CD14-positive monocyte (primary cell): ENCODE results near the gene KYNU. TPM values are rescaled to one million over a fixed set of nuclear protein-coding genes. Genes with fewer than 3 reads are reported as not detected.
A peak's percentile ranks its signal among the peaks of the same experiment; 100 is the strongest.

Source experiments
- DNase-seq, 3 donors: peaks; one replicate each; pipeline ENCODE4 v3.0.0-alpha.2; 2011 to 2022
- H2AFZ ChIP-seq: 2 replicates; pipeline ENCODE4 v1.6.0; 2012; ENCODE audit warnings: mild to moderate bottlenecking, low read depth, low read length, inconsistent platforms; ENCODE audit not compliant: insufficient read depth, poor library complexity, severe bottlenecking
- H3K27ac ChIP-seq, 2 donors: 1 replicate in 1 of 2; 2 replicates in 1 of 2; pipeline ENCODE4 v1.5.1; 2012 to 2013; ENCODE audit warnings: low read length in 2 of 2, control low read depth in 1 of 2, inconsistent platforms in 1 of 2, low read depth in 1 of 2, mild to moderate bottlenecking in 1 of 2
- H3K27me3 ChIP-seq, 2 donors: one replicate each; pipeline versions ENCODE4 v1.6.0 to v1.6.1; 2011 to 2013; ENCODE audit warnings: low read length in 2 of 2; ENCODE audit not compliant: control insufficient read depth in 2 of 2, insufficient read depth in 2 of 2
- H3K36me3 ChIP-seq, 2 donors: replicated peaks in 1 of 2; 1 replicate in 1 of 2; 2 replicates in 1 of 2; pipeline versions ENCODE4 v1.5.1 to v1.6.1; 2012 to 2013; ENCODE audit warnings: low read length in 2 of 2, control low read depth in 1 of 2, inconsistent platforms in 1 of 2, mild to moderate bottlenecking in 1 of 2; ENCODE audit not compliant: insufficient read depth in 2 of 2, control insufficient read depth in 1 of 2
- H3K4me1 ChIP-seq, 2 donors: 1 replicate in 1 of 2; 2 replicates in 1 of 2; pipeline versions ENCODE4 v1.5.1 to v1.6.1; 2012 to 2013; ENCODE audit warnings: low read length in 2 of 2, control low read depth in 1 of 2, inconsistent platforms in 1 of 2, mild to moderate bottlenecking in 1 of 2, moderate library complexity in 1 of 2; ENCODE audit not compliant: insufficient read depth in 2 of 2, control insufficient read depth in 1 of 2
- H3K4me2 ChIP-seq: replicated peaks from 2 replicates; pipeline ENCODE3; 2012; ENCODE audit warnings: low read length, moderate library complexity, mild to moderate bottlenecking; ENCODE audit not compliant: poor library complexity, severe bottlenecking; ENCODE audit errors: extremely low read depth
- H3K4me3 ChIP-seq, 3 experiments: fragments of 200-600 bp in 1 of 3; sonication (generic) in 1 of 3; replicated peaks in 1 of 3; 1 replicate in 2 of 3; 2 replicates in 1 of 3; pipeline ENCODE4 v1.5.1; 2011 to 2013; ENCODE audit warnings: low read length in 3 of 3, mild to moderate bottlenecking in 3 of 3, control low read depth in 2 of 3, low read depth in 2 of 3, inconsistent platforms in 1 of 3, moderate library complexity in 1 of 3
- H3K79me2 ChIP-seq: 2 replicates; pipeline ENCODE4 v1.6.0; 2012; ENCODE audit warnings: mild to moderate bottlenecking, control low read depth, inconsistent platforms, low read length, moderate library complexity; ENCODE audit not compliant: insufficient read depth
- H3K9ac ChIP-seq: 2 replicates; pipeline ENCODE4 v1.6.0; 2017; ENCODE audit warnings: low read length, mild to moderate bottlenecking; ENCODE audit not compliant: insufficient read depth, poor library complexity, severe bottlenecking
- H3K9me3 ChIP-seq, 2 donors: replicated peaks in 1 of 2; 1 replicate in 1 of 2; 2 replicates in 1 of 2; pipeline versions ENCODE4 v1.5.1 to v1.6.1; 2012 to 2013; ENCODE audit warnings: low read length in 2 of 2, control low read depth in 1 of 2; ENCODE audit not compliant: control insufficient read depth in 1 of 2, insufficient read depth in 1 of 2
- H4K20me1 ChIP-seq: 2 replicates; pipeline ENCODE4 v1.6.0; 2012; ENCODE audit warnings: mild to moderate bottlenecking, low read length, control low read depth, moderate library complexity; ENCODE audit not compliant: insufficient read depth
- H3K27ac Mint-ChIP-seq, 7 donors: one replicate each; pipeline ENCODE4 v1.8.0; 2020; ENCODE audit warnings: mild to moderate bottlenecking in 7 of 7, mixed read lengths in 7 of 7, moderate library complexity in 6 of 7, inconsistent platforms in 2 of 7
- H3K27me3 Mint-ChIP-seq, 3 donors: one replicate each; pipeline ENCODE4 v1.8.0; 2021 to 2022; ENCODE audit warnings: low read depth in 3 of 3, mild to moderate bottlenecking in 3 of 3, mixed read lengths in 3 of 3, moderate library complexity in 3 of 3, inconsistent platforms in 1 of 3
- H3K36me3 Mint-ChIP-seq, 2 donors: one replicate each; pipeline ENCODE4 v1.8.0; 2020; ENCODE audit warnings: mixed read lengths in 2 of 2, inconsistent platforms in 1 of 2, mild to moderate bottlenecking in 1 of 2
- H3K4me1 Mint-ChIP-seq: one replicate; pipeline ENCODE4 v1.8.0; 2020; ENCODE audit warnings: mild to moderate bottlenecking, mixed read lengths
- H3K4me3 Mint-ChIP-seq, 2 donors: one replicate each; pipeline ENCODE4 v1.8.0; 2020; ENCODE audit warnings: mild to moderate bottlenecking in 2 of 2, mixed read lengths in 2 of 2, moderate library complexity in 1 of 2
- H3K9me3 Mint-ChIP-seq, 7 donors: one replicate each; pipeline ENCODE4 v1.8.0; 2020 to 2022; ENCODE audit warnings: mixed read lengths in 7 of 7, mild to moderate bottlenecking in 6 of 7, moderate library complexity in 6 of 7, inconsistent platforms in 2 of 7
- WGBS: methylation state at CpG from one replicate; pipeline ENCODE4 v1.1.5; 2013; ENCODE audit warnings: missing lambda C conversion rate; ENCODE audit not compliant: insufficient coverage; 5-methylcytosine and 5-hydroxymethylcytosine counted together
- intact Hi-C, 2 donors: fragments of 100-400 bp; cut with micrococcal nuclease; formaldehyde crosslinking; loops; one replicate each; pipeline versions ENCODE4 v1.15.0 to v1.15.1; 2023
- polyA plus RNA-seq, 3 donors: library from polyadenylated mRNA; depleted of rRNA in 1 of 3; unstranded in 2 of 3; stranded (reverse) in 1 of 3; fragments of 300-500 nt in 2 of 3; fragments of >200 nt in 1 of 3; fragmentation: Illumina TruSeq in 2 of 3; gene quantifications; 1 replicate in 2 of 3; 2 replicates in 1 of 3; pipeline ENCODE4 v1.2.3, GENCODE V29; 2012 to 2021
- TF ChIP-seq, protein P1 (sequence below): fragments of 200-600 bp; IDR thresholded peaks from one replicate; pipeline ENCODE4 v1.8.0; 2022; ENCODE audit warnings: antibody characterized with exemption, mild to moderate bottlenecking

KYNU gene
- polyA plus RNA-seq, 3 donors = 40.7 to 132 (median 131) TPM

DNA sequence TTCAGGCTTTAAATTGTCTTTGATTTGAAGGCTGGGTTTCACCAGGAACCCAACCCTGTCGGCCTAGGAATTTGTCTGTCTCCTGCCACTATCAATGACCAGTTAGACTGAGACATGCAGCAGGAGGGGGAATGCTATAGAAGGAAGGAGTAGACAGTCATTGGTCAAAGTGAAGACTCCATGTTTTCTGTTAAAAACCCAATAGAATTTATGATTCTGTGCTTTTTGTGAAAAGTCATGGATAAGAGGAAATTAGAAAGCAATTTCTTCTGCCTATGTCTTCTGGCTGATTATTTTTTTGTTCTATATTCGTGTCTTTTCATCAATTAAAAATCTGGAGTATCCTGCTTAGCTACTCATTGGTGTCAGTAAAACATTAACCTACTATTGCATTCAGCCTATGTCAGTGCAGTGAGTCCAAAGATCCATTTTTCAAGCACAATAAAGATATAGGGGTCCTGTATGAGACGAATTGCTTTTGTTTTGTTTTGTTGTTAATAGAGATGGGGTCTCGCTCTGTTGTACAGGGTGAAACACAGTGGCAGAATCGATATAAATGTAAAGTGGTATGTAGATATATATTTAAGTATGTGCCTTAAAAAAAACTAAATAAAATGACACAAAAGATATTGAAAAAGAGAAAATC lies 7.9 kb upstream of the KYNU start:
- H3K36me3 Mint-ChIP-seq = peaks cover 5 to 8% of the 10 kb centered on the region in 2 donors
- no peaks in the 10 kb centered on the region for H3K36me3 ChIP-seq
- no peak overlapping the region for H2AFZ ChIP-seq
- intact Hi-C loops = no loop called here
- peak overlapping the region; percentile 96 to 100 (median 99) for H3K27ac Mint-ChIP-seq
- H3K27ac ChIP-seq = peak overlapping the region in 1 of 2 donors; percentile 96
- DNase-seq = no peak
- H3K4me1 ChIP-seq = peaks cover 83 to 95% of the 10 kb centered on the region in 2 donors
- WGBS = no CpG with 5 or more reads among the region's 5 CpGs
- no peaks in the 10 kb centered on the region for H3K27me3 ChIP-seq
- H4K20me1 ChIP-seq = no peaks in the 10 kb centered on the region
- peaks cover 81% of the 10 kb centered on the region for H3K4me1 Mint-ChIP-seq
- peaks cover 4% of the 10 kb centered on the region for H3K79me2 ChIP-seq
- peaks cover 0 to 6% (median 2%) of the 10 kb centered on the region in 3 donors for H3K27me3 Mint-ChIP-seq
- H3K9me3 Mint-ChIP-seq = peaks cover 0 to 2% (median 0%) of the 10 kb centered on the region in 7 donors
- H3K4me2 ChIP-seq = no peak overlapping the region
- no peak overlapping the region for H3K4me3 ChIP-seq
- no peak overlapping the region for H3K9ac ChIP-seq
- H3K9me3 ChIP-seq = no peaks in the 10 kb centered on the region
- TF ChIP-seq, protein P1, sequence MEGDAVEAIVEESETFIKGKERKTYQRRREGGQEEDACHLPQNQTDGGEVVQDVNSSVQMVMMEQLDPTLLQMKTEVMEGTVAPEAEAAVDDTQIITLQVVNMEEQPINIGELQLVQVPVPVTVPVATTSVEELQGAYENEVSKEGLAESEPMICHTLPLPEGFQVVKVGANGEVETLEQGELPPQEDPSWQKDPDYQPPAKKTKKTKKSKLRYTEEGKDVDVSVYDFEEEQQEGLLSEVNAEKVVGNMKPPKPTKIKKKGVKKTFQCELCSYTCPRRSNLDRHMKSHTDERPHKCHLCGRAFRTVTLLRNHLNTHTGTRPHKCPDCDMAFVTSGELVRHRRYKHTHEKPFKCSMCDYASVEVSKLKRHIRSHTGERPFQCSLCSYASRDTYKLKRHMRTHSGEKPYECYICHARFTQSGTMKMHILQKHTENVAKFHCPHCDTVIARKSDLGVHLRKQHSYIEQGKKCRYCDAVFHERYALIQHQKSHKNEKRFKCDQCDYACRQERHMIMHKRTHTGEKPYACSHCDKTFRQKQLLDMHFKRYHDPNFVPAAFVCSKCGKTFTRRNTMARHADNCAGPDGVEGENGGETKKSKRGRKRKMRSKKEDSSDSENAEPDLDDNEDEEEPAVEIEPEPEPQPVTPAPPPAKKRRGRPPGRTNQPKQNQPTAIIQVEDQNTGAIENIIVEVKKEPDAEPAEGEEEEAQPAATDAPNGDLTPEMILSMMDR = no peak
- H3K4me3 Mint-ChIP-seq = no peak overlapping the region

DNA sequence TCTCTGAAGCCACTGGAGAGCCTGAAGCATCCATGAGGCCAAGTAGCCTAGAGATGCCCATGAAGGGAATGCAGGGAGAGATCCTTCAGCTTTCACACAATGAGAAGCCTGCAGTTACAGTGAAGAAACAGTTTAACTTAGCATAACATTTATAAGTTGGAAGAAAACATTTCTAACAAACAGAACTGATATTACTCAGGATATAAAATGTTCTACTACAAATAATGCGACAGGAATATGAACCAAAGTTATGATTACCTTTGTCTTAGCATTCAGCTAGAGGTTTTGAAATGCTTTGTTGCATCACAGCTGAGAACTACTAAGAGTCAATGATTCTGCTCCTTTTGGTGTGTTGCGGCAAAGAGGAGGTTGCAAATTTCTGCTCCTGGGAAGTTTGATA lies 6.9 kb upstream of the KYNU start:
- no CpG with 5 or more reads among the region's 2 CpGs for WGBS
- intact Hi-C loops = no loop called here
- Histone ChIP-seq H3K9me3 (no peaks in the 10 kb centered on the region), H3K79me2 (peaks cover under 1% of the 10 kb centered on the region), H3K36me3 (no peaks in the 10 kb centered on the region), H3K27ac (peak overlapping the region; percentile 45 to 83), H3K9ac (no peak overlapping the region), H4K20me1 (no peaks in the 10 kb centered on the region), H3K4me3 (peak overlapping the region in 1 of 3 experiments; percentile 47), H3K27me3 (no peaks in the 10 kb centered on the region), H3K4me1 (peaks cover 84 to 96% of the 10 kb centered on the region in 2 donors), H2AFZ (no peak overlapping the region), H3K4me2 (peak overlapping the region; percentile 46)
- TF ChIP-seq, protein P1 = no peak
- H3K4me3 Mint-ChIP-seq = peak overlapping the region; percentile 37 to 53
- H3K36me3 Mint-ChIP-seq = peaks cover 5 to 8% of the 10 kb centered on the region in 2 donors
- H3K27ac Mint-ChIP-seq = peak overlapping the region; percentile 88 to 100 (median 95)
- H3K27me3 Mint-ChIP-seq = peaks cover 0 to 6% (median 2%) of the 10 kb centered on the region in 3 donors
- peaks cover 0 to 2% (median 0%) of the 10 kb centered on the region in 7 donors for H3K9me3 Mint-ChIP-seq
- DNase-seq = peak; percentile 65 to 95 (median 89)
- H3K4me1 Mint-ChIP-seq = peaks cover 85% of the 10 kb centered on the region
